DMS 273 (cell line): ENCODE data around the gene GALNT13.

ENCODE experiments used
- DNase-seq: peaks from one replicate; lab custom pipeline; 2025; ENCODE audit not compliant: unreplicated experiment; lab: John Stamatoyannopoulos, UW

Gene GALNT13

GRCh38 chr2:153940511-153940910 lies 68.8 kb downstream of the GALNT13 start:
- DNase-seq, result no peak

GRCh38 chr2:153944800-153945199 lies 73.1 kb downstream of the GALNT13 start:
- no peak for DNase-seq

- no peak for DNase-seq
Observed at GRCh38 chr2:153946036-153946435, 74.3 kb downstream of the GALNT13 start.

GRCh38 chr2:153953761-153954160 lies 82.0 kb downstream of the GALNT13 start:
- DNase-seq, result peak; percentile 68

GRCh38 chr2:153963256-153963655 lies 91.5 kb downstream of the GALNT13 start:
- DNase-seq, result peak; percentile 30

- DNase-seq, result peak; percentile 22
Observed at GRCh38 chr2:153967248-153967973, 95.7 kb downstream of the GALNT13 start.

GRCh38 chr2:153971250-153971649 lies 99.5 kb downstream of the GALNT13 start:
- DNase-seq, result no peak

GRCh38 chr2:153971855-153972254 lies 100.1 kb downstream of the GALNT13 start:
- no peak for DNase-seq

- DNase-seq, result no peak
Observed at GRCh38 chr2:153972412-153972811, 100.7 kb downstream of the GALNT13 start.

- no peak for DNase-seq
Observed at GRCh38 chr2:153986488-153987229, 114.9 kb downstream of the GALNT13 start.

- no peak for DNase-seq
Observed at GRCh38 chr2:153990771-153991170, 119.0 kb downstream of the GALNT13 start.

GRCh38 chr2:154013514-154013913 lies 141.8 kb downstream of the GALNT13 start:
- DNase-seq, result no peak

- no peak for DNase-seq
Observed at GRCh38 chr2:154015233-154015632, 143.5 kb downstream of the GALNT13 start.

GRCh38 chr2:154029504-154029903 lies 157.8 kb downstream of the GALNT13 start:
- DNase-seq, result no peak

GRCh38 chr2:154032220-154032619 lies 160.5 kb downstream of the GALNT13 start:
- DNase-seq, result no peak

- DNase-seq, result no peak
Observed at GRCh38 chr2:154046493-154046892, 174.8 kb downstream of the GALNT13 start.

- no peak for DNase-seq
Observed at GRCh38 chr2:154048905-154049304, 177.2 kb downstream of the GALNT13 start.

GRCh38 chr2:154049561-154049960 lies 177.8 kb downstream of the GALNT13 start:
- DNase-seq, result peak; percentile 3

- no peak for DNase-seq
Observed at GRCh38 chr2:154067124-154067523, 195.4 kb downstream of the GALNT13 start.

GRCh38 chr2:154078926-154079325 lies 207.2 kb downstream of the GALNT13 start:
- DNase-seq, result no peak

GRCh38 chr2:154092571-154092970 lies 220.8 kb downstream of the GALNT13 start:
- no peak for DNase-seq

GRCh38 chr2:154093856-154094255 lies 222.1 kb downstream of the GALNT13 start:
- DNase-seq, result no peak
